Smooth muscle cell (in vitro differentiated cells): ENCODE results near the gene AEBP1. TPM values are rescaled to one million over a fixed set of nuclear protein-coding genes. Genes with fewer than 3 reads are reported as not detected.
"Not testable (repeated sequence)": the region's sequence is repeated elsewhere in the genome, so short reads cannot be mapped to it uniquely, and the experiment has no call there.

Source experiments
- DNase-seq: peaks from one replicate; lab custom pipeline; 2025; ENCODE audit not compliant: unreplicated experiment; lab: John Stamatoyannopoulos, UW
- H2AFZ ChIP-seq: fragments of 200-600 bp; sonication (generic); 2 replicates; pipeline ENCODE4 v1.6.0; 2016; ENCODE audit warnings: antibody characterized with exemption, low read depth, mild to moderate bottlenecking
- H3F3A ChIP-seq: fragments of 200-600 bp; sonication (generic); 2 replicates; pipeline ENCODE4 v1.6.0; 2017; ENCODE audit warnings: antibody characterized with exemption, low read depth
- H3K27ac ChIP-seq: fragments of 200-600 bp; sonication (generic); 2 replicates; pipeline ENCODE4 v1.5.1; 2016; ENCODE audit warnings: low read depth, mild to moderate bottlenecking
- H3K27me3 ChIP-seq: fragments of 200-600 bp; sonication (generic); 2 replicates; pipeline ENCODE4 v1.6.1; 2016; ENCODE audit warnings: low read depth, mild to moderate bottlenecking
- H3K36me3 ChIP-seq: fragments of 200-600 bp; sonication (generic); 2 replicates; pipeline ENCODE4 v1.5.1; 2016; ENCODE audit warnings: low read depth
- H3K4me1 ChIP-seq: fragments of 200-600 bp; sonication (generic); 2 replicates; pipeline ENCODE4 v1.5.1; 2016; ENCODE audit warnings: low read depth
- H3K4me2 ChIP-seq: fragments of 200-600 bp; sonication (generic); 2 replicates; pipeline ENCODE4 v1.6.0; 2016; ENCODE audit warnings: mild to moderate bottlenecking
- H3K4me3 ChIP-seq: fragments of 200-600 bp; sonication (generic); 2 replicates; pipeline ENCODE4 v1.5.1; 2016; ENCODE audit warnings: mild to moderate bottlenecking
- H3K79me2 ChIP-seq: fragments of 200-600 bp; sonication (generic); 2 replicates; pipeline ENCODE4 v1.6.0; 2016; ENCODE audit warnings: low read depth, mild to moderate bottlenecking
- H3K9ac ChIP-seq: fragments of 200-600 bp; sonication (generic); 2 replicates; pipeline ENCODE4 v1.6.0; 2016; ENCODE audit warnings: low read depth
- H3K9me3 ChIP-seq: fragments of 200-600 bp; sonication (generic); replicated peaks from 2 replicates; pipeline ENCODE4 v1.5.1; 2016; ENCODE audit warnings: low read depth
- H4K20me1 ChIP-seq: fragments of 200-600 bp; sonication (generic); 2 replicates; pipeline ENCODE4 v1.6.0; 2016; ENCODE audit warnings: low read depth
- WGBS: methylation state at CpG from one replicate; pipeline ENCODE4 v1.1.7; 2016; ENCODE audit warnings: low lambda C conversion rate; 5-methylcytosine and 5-hydroxymethylcytosine counted together
- polyA plus RNA-seq: library from polyadenylated mRNA; unstranded; fragments of >200 nt; fragmentation: Nextera tagmentation; extraction: Ambion mirVana; gene quantifications from 2 replicates; pipeline ENCODE4 v1.2.1, GENCODE V29; 2016
- total RNA-seq: library from RNA; depleted of rRNA; stranded (reverse); fragments of >200 nt; gene quantifications from 2 replicates; pipeline ENCODE4 v1.2.3, GENCODE V29; 2014
- TF ChIP-seq, protein P1 (sequence below): fragments of 200-600 bp; sonication (generic); IDR thresholded peaks from 2 replicates; pipeline ENCODE4 v1.5.1; 2017; ENCODE audit warnings: borderline replicate concordance, mild to moderate bottlenecking, antibody characterized with exemption; ENCODE audit not compliant: insufficient read depth, poor library complexity, severe bottlenecking

The AEBP1 gene
- total and polyA plus RNA-seq, 2 experiments from 2014 or later, result 39.7 to 163 TPM

GRCh38 chr7:44122529-44122928 is 18.4 kb downstream of the AEBP1 start:
- Histone ChIP-seq H2AFZ (peak overlapping the region; percentile 15), H3K27me3 (no peaks in the 10 kb centered on the region), H3K79me2 (peaks cover 17% of the 10 kb centered on the region), H4K20me1 (no peaks in the 10 kb centered on the region), H3K4me2 (peak overlapping the region; percentile 97), H3K4me1 (peaks cover 12% of the 10 kb centered on the region), H3K4me3 (peak overlapping the region; percentile 73), H3K36me3 (no peaks in the 10 kb centered on the region), H3K9me3 (peaks cover 4% of the 10 kb centered on the region), H3K9ac (peak overlapping the region; percentile 73), H3F3A (peaks cover 6% of the 10 kb centered on the region), H3K27ac (peak overlapping the region; percentile 62)
- TF ChIP-seq, protein P1, sequence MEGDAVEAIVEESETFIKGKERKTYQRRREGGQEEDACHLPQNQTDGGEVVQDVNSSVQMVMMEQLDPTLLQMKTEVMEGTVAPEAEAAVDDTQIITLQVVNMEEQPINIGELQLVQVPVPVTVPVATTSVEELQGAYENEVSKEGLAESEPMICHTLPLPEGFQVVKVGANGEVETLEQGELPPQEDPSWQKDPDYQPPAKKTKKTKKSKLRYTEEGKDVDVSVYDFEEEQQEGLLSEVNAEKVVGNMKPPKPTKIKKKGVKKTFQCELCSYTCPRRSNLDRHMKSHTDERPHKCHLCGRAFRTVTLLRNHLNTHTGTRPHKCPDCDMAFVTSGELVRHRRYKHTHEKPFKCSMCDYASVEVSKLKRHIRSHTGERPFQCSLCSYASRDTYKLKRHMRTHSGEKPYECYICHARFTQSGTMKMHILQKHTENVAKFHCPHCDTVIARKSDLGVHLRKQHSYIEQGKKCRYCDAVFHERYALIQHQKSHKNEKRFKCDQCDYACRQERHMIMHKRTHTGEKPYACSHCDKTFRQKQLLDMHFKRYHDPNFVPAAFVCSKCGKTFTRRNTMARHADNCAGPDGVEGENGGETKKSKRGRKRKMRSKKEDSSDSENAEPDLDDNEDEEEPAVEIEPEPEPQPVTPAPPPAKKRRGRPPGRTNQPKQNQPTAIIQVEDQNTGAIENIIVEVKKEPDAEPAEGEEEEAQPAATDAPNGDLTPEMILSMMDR, result no peak
- WGBS, result 41% methylated on average over 1 of the region's 1 CpG
- no peak for DNase-seq

DNA sequence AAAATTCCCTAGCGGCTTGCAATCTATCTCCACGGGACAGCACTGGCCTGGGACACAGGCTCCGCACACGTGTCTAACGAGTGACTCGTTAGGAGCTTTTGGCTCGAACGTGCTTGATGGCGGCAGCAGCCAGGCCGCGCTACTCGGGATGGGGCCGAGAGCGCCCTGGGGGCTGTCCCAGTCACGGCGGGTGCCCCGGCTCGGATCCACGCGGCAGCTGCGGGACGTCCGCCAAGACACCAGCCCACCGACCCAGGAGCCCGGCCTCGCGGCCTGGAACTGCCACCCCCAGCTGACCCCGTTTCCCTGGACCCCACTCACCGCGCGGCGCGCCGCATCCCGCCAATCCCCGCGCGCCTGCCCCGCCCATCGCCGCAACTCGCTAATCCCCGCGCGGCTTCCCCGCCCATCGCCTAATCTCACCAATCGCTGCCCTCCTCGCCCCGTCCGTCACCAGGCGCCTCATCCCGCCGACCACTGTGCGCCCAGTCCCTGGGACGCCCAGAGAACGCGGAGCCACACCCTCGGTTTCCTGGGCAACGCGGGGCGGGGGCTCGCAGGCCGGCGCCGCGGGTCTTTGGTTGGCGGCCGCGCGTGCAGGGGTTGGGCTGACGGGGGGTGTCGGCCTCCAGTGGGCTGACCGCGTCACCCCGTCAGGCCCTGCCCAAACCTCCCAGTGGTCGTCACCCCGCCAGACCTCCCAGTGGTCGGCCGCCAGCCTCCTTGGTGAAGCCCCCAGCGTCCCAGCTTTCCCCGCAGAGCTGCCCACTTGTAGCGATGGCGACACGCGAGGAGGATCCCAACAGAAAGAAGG is 19.3 kb downstream of the AEBP1 start, which contains the start of gene POLD2:
TSS of gene POLD2 (minus strand) at position 359 of the 814 bp plus-strand sequence. CDS start 1,495 bp downstream, outside the sequence.
- H2AFZ ChIP-seq, result peak within 1 kb of the TSS; percentile 95
- peak within 1 kb of the TSS; percentile 77 for H3K27ac ChIP-seq
- no peaks in the 10 kb centered on the region for H4K20me1 ChIP-seq
- H3K27me3 ChIP-seq, result no peaks in the 10 kb centered on the region
- H3K36me3 ChIP-seq, result no peaks in the 10 kb centered on the region
- peak; percentile 94 for DNase-seq
- H3K4me1 ChIP-seq, result peaks cover 12% of the 10 kb centered on the region
- under 1% methylated on average over 60 of the region's 86 CpGs for WGBS
- TF ChIP-seq, protein P1, result no peak
- peak within 1 kb of the TSS; percentile 73 for H3K4me3 ChIP-seq
- H3K79me2 ChIP-seq, result peaks cover 17% of the 10 kb centered on the region
- peaks cover 8% of the 10 kb centered on the region for H3K9me3 ChIP-seq
- H3F3A ChIP-seq, result peaks cover 6% of the 10 kb centered on the region
- peak within 1 kb of the TSS; percentile 90 for H3K9ac ChIP-seq
- peak within 1 kb of the TSS; percentile 97 for H3K4me2 ChIP-seq

- DNase-seq, result no peak
- TF ChIP-seq, protein P1, result no peak
- Histone ChIP-seq H3K9me3 (peaks cover 8% of the 10 kb centered on the region), H3K4me3 (no peak overlapping the region), H3K79me2 (peaks cover 17% of the 10 kb centered on the region), H4K20me1 (no peaks in the 10 kb centered on the region), H3K4me1 (peaks cover 12% of the 10 kb centered on the region), H3K27me3 (no peaks in the 10 kb centered on the region), H2AFZ (no peak overlapping the region), H3K4me2 (no peak overlapping the region), H3F3A (peaks cover 6% of the 10 kb centered on the region), H3K27ac (no peak overlapping the region), H3K9ac (no peak overlapping the region), H3K36me3 (no peaks in the 10 kb centered on the region)
- WGBS, result 93% methylated on average over 6 of the region's 6 CpGs
These were observed 20.7 kb downstream of the AEBP1 start for GRCh38 chr7:44124822-44125202.

- 98% methylated on average over 4 of the region's 4 CpGs for WGBS
These were observed 22.4 kb downstream of the AEBP1 start for GRCh38 chr7:44126574-44126973.

More at GRCh38 chr7:44126574-44126973, 22.4 kb downstream of the AEBP1 start:
- H3K36me3 ChIP-seq, H3K4me3 ChIP-seq, H3F3A ChIP-seq, H3K27ac ChIP-seq, H2AFZ ChIP-seq, DNase-seq, H4K20me1 ChIP-seq, H3K9me3 ChIP-seq, H3K4me2 ChIP-seq, H3K9ac ChIP-seq, H3K27me3 ChIP-seq: not testable (repeated sequence)
- Histone ChIP-seq H3K4me1 (peaks cover 12% of the 10 kb centered on the region), H3K79me2 (peaks cover 15% of the 10 kb centered on the region)
